Hematopoietic multipotent progenitor cell treated with erythropoietin and hydrocortisone succinate and interleukin-3 and kit ligand, for 8 days (in vitro differentiated cells): ENCODE measurements around the gene HS3ST4.

Source experiments
- DNase-seq: peaks from one replicate; pipeline ENCODE4 v3.0.0-alpha.2; 2015

The HS3ST4 gene

DNA sequence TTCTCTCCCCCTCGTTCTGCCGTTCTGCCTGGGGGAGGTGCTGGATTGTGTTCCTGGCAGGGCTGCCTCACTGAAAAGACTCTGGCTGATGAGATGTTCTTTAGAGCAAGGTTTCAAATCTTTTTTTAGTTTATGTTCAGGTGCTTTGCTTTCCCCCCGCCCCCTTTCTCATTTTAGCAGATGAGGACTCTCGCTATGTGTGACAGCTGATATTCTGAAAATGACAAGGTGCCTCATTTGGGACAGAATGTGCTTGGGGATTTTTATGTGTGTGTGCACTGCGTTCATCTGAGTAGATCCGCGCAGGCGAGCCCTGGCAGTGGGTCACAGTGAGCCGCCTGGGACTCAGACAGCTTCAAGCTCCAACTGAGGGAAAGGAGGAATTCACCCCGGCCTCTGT lies 205.9 kb downstream of the HS3ST4 start:
- no peak for DNase-seq

DNA sequence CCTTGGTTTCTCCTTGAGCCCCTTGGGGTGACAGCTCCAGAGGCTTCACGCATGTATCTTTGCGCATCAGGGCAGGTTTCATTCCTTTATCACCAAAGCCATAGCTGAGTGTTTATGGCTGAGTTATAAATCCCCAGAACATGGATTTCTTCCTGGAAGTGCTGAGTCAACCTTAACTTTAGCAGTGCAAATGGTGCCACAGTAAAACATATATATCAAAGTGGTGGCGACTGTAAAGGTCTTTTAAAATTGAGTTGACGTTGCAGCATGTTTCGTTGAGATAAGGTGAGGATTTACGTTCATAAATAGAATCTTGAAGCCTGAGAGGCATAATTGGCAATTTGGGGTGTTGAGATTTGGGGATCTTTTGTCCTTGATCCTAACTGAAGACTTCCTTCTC lies 214.1 kb downstream of the HS3ST4 start:
- DNase-seq, result no peak

DNA sequence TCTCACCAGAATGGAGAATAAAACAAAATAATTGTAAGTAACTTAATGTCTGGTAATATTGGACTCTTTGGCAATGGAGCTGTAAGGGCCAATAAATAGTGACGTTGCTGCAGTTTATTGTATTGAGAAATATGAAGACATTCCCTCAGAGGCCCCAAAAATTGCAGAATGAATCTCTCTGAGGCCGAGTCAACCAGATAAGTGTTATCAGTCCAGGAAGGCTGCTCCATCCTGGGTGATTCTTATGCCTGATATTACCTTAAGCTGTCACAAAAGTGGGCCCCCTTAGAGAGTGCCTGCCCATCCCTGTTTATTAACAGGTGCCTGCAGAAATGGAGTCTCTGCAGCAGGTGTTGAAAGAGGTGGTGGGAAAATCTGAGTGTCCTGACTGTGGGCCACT lies 219.2 kb downstream of the HS3ST4 start:
- DNase-seq, result no peak

DNA sequence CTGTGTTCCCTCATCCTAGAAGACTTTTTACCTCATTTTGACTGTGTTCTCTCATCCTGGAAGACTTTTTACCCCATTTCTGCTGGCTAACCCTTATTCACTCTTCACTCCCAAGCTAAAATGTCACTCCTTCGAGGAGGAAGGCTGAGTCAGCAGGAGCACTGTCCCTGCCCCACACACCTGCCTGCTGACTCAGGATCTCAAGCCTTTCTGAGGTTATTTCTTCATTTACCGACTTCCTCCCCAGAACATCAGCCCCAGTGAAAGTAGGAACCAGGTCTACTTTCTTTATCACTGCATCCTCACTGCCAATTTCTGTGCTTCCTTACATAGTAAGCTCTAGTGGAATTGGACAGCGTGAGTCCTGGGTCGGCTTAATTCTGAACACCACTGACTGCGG lies 220.6 kb downstream of the HS3ST4 start:
- no peak for DNase-seq

DNA sequence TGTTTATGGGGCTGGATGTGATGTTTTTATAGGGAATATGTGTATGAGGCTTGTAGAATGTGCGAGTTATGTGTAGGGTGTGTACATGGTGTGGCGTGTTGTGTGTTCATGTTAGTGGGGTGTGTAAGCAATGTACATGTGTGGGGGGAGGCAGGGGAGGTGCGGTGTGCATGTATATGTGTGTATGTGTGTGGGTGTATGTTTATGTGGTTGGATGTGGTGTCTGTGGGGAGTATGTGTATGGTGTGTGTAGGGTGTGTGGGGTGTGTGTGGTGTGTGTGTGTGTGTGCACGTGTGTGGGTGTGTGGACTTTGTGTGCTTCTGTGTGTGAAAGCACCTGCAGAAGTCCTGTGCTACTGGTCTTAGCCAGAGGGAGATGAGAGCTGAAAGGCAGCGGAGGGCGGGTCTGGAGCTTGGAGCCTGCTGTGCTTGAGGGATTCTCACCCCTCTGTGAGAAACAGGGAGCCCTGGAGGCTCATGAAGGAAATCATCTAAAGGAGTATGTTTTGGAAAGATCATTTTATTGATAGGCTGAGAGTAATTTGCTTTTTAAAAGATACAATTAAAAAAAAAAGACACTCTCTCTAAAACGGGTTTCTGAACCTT lies 222.7 kb downstream of the HS3ST4 start:
- no peak for DNase-seq

DNA sequence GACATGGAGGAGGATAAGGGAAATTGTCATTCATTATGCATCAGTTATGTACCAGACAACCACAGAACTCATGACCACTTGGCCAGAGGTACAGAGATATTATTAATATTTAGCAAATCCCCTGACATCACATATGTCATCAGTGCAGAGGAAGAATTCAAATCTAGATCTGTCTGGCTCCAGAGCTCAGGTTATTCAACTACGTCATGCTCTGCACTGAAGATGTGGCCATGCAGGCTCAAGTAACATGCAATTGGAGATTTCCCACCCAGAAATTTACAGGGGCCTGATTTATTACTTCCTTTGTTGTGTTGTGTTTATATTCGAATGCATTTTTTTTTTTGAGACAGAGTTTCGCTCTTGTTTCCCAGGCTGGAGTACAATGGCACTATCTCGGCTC lies 224.3 kb downstream of the HS3ST4 start:
- DNase-seq, result no peak

DNA sequence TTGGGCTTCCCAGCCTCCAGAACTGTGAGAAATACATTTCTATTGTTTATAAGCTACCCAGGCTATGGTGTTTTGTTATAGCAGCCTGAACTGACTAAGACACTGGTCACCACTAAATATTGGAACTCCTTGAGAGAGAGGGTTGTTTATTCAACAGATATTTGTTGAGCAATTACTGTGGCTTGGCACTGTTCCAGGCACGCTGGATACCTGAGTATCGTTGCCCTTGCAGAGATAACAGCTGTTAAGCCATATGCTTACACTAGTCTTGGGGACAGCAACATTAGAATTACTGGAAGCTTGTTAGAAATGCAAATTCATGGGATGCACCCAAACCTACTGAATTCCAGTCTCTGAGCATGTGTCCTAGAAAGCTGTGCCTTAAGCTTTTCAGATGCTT lies 230.7 kb downstream of the HS3ST4 start:
- no peak for DNase-seq

DNA sequence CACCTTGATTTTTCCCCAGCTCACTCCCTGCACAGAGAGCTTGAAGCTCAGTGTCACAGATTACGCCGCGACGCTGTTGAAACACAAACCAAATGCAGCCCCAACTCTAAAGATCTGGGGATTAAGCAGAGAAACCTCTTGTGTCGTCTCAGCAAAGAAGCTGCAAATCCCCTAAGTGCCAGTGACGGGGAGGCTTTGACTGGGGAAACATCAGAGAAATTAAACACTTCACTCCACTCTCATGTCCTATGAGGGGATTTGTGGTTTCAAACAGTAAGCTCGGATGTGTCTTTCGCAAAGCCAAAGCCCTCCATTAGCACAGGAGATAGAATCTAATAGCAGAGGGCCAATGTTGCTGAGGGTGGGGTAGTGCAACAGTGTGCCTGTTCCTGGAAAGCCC lies 233.7 kb downstream of the HS3ST4 start:
- no peak for DNase-seq

DNA sequence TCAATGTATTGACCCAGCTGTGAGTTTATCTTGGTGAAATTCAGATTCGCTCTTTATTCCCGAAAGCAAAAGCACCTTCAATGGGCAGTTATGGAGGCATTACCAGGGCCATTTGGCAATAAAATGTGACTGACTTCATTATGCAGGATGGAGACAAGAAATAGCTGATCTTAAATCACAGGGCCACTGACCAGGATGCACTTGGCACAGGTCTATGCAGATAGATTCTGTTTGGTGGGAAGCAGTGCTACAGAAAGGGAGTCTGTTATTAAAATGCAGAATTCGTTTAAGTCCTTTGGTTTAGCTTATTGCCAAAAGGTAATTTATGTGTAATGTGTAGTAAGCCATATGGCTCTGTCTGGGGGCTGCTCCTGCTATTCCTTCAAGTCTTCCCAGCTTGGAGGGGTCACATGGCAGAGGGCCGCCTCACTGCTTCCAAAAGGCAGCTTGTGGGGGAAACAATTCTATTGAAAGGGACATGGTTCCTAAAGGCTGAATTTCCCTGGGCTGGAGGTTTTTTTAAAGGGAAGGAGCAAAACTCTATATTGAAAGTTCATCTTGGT lies 239.8 kb downstream of the HS3ST4 start:
- DNase-seq, result no peak

DNA sequence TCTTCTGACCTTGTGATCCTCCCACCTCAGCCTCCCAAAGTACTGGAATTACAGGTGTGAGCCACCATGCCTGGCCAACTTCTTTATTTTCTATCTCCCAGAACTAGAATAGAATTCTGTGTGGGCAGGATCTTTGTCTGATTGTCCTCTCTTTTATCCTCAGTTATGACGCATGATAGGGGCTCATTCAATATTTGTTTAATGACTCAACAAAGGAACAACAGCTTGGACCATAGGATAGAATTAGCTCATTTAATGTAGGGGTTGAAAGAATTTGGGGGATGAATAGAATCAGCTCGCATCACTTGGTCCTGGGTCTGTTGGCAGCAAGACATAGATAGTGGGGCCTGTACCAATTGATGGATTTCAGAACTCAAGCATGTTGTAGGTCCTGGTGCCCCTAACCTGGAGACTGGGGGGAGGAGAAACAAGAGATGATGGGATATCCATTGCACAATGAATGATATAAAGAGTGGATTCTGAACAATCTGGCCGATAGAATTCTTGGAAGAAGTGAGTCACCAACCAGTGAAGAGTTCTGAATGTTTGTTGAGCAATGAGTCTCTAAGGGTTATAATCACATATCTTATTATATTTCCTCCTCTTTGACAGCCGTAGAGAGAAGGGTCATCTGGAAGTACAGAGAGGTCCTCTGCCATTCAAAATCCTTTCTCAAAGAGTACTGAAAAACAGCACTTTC lies 250.2 kb downstream of the HS3ST4 start:
- no peak for DNase-seq

DNA sequence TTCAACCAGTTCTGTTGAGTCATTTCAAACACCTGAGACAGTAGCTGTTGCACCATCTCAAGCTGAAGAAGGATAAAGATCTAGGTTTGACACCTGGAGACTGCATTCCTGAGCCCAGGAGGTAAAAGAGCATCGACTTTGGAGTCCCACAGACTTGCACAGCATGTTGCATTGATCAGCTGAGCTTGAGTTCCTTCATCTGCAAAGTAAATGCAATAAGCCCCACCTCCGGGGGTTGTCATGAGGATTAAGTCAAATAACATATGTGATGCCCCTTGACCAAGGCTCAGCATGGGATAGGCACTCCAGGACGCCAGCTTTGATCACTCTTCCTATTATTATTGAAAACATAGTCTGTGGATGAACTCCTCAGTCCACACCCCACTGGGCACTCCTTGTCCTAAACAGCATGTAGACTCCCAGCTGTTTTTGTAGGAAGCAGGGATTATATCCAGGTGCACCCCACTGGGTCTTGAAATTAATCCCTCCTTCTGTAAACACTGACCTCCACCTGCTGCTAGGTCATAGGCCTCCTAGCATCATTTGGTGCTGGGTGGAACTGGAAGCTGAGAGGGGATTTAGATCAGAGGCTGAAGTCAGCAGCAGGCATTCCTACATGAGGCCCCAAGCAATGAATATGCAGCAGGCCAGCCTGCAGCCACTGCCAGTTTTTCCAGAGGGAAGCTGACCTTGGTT lies 259.0 kb downstream of the HS3ST4 start:
- DNase-seq, result no peak

DNA sequence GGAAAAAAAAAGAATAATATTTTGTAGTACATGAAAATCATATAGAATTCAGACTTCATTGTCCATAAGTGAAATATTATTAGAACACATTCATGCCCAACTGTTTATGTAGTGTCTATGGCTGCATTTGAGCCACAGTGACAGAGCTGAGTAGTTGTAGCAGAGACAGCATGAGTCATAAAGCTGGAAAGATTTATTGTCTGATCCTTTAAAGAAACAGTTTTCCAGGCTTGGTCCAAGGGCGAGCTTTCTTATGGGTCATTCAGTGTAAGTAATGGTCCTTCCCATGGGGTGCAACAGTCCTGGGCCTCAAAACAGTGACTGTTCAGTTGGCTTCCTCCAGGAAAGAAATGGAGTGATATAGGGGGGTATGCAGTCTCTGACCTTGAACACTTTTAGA lies 260.2 kb downstream of the HS3ST4 start:
- DNase-seq, result no peak

DNA sequence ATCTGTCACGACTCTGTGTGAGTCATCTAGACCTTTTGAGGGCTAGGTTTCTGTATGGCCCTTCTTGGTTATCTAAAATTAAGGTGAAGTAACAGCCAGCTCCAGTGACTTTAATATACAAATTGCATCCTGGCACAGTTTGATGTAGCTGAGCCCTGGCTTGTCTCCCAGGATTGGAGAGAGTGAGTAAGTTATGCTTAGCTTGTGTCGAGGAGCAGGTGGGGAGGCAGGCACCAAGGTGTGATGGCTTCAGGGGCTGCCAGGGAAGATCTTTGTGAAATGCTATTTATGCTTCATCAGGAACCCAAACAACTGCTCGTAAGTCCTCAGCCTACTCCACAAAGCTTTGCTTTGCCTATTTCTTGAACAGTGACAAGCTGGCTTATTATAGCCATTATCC lies 261.2 kb downstream of the HS3ST4 start:
- DNase-seq, result no peak

DNA sequence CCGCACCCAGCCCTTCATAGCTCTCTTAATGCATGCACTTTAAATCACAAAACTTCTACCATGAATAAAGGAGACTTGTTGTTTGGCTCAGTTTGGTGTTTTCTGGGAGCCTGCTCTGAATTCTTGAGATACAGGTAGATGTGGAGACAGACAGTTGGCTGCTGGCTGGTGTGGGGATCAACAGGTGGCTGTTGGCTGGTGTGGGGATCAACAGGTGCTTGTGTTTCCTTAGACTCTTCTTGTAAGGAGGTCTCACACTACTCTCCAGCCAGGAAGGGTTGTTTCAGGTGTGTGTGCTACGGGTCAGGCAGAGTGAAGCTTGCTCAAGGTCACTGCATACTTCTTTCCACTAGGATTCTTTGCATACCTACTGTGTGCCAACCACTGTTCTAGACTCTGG lies 265.9 kb downstream of the HS3ST4 start:
- no peak for DNase-seq

DNA sequence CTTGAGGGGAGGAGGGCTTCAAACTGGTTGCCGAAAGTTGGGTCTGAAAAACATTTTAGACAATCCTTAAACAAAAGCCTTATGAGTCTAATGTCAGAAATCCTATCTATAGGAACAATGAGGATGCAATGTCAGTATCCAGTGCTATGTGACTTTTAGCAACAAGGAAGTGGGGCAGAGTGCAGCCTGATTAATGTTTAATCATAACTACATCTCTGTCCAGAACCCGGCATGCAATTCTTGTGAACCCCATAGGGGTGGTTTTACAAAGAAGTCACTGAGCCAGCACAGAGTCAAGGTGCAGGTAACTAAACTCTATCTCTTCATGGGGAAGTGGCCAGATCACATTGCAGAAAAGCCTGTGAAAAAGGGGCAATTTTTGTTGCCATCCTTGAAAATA lies 267.5 kb downstream of the HS3ST4 start:
- no peak for DNase-seq

DNA sequence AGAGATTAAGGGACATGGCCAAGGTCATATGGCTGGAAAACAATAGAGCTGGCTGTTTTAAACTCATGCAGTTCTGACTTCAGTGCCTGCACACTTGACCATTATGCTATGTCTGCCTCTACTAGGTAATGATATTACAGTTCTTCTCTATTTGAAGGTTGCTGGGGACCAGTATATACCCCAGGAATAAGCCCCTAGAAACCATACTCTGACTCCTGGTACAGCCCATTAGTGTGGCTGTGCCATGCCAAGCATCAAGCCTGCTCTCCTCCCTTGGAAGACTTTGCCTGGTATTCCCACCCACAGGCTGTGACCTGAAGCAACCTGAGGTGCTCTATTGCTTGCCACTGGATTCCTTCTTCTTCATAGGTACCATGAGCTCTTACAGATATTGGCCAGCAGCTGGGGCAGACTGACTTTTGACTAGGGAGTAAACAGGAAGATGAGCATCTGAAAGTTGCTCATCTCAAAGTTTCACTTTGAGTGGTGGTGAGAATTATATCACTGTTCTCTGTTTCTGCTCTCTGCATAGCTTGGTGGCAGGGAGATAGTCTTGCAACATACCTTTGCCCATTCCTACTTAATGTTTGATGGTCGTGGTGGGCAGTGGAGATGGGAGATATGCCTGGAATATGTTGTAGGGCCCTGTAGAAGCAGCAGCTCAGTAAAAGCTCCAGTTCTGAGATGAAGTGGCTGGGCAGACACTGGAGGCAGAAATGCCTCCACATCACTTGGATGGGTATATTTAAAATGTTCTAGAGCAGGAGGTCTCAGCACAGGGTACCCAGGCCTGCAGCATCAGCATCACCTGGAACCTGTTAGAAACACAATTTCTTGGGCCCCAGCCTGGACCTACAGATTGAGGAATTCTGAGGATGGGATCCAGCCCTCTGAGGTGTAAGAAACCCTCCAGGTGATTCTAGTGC lies 274.7 kb downstream of the HS3ST4 start:
- no peak for DNase-seq

DNA sequence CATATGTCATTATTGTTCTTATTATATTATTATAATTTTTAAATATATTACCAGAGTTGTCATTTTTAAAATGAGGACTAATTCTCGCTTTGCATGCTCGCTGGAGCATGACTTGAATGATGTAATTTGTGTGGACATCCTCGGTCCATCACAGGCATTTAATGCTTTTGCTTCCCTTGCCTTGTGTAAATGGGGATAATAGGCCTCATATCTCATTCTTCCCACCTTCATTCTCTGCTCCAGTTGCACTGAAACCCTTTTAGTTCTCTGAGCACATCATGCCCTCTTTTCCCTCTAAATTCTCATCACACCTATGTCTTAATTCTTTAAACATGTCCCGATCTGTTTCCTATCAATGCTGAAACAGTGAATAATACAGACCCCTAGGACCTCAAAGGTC lies 285.4 kb downstream of the HS3ST4 start:
- DNase-seq, result no peak

DNA sequence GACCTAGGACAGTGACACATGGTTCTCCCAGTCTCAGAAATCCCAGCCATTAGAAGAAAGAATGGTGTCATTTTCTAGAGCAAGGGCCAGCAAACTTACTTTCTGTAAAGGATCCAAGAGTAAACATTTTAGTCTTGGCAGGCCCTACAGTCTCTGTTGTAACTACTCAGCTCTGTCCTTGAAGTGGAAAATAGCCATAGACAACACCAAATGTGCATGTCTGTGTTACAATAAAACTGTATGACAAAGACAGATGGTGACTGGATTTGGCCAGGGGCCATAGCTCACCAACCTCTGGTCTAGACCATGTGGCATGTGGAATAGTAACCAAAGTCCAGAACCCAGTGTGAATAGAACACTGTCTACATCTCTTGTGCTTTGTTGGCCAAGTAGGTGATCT lies 286.5 kb downstream of the HS3ST4 start:
- no peak for DNase-seq

DNA sequence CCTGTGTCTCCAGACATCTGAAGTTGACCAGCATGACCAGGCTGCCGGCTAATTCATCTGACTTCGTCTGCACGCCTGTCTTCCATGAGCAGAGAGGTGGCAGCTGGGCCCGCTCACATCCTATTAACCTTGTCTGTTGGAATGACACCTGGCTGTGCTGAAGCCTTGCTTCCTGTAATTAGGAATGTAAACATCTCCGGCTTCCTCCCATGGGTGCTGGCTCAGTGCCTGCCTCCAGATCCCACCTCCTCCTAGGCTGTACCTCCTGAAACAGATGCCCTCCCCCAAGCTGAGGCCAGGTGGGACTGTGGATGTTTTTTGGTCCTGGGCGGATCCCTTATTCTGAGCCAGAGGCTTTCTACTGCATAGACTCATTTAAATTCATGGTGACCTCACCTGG lies 296.3 kb downstream of the HS3ST4 start:
- DNase-seq, result no peak

DNA sequence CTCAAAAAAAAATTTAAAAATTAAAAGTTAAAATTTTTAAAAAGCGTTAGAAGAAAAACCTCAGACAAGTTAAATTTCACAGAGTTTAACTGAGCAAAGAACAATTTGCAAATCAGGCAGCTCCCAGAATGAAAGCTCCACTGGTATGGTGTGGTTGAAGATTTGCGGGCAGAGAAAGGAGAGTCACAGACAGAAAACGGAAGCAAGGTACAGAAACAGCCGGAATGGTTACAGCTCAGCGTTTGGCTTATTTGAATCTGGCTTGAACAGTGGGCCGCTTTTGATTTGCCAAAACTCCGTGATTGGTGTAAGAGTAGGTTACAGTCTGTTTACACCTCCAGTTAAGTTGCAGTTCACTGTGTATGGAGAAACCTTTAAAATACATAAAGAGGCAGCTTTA lies 297.1 kb downstream of the HS3ST4 start:
- DNase-seq, result no peak

DNA sequence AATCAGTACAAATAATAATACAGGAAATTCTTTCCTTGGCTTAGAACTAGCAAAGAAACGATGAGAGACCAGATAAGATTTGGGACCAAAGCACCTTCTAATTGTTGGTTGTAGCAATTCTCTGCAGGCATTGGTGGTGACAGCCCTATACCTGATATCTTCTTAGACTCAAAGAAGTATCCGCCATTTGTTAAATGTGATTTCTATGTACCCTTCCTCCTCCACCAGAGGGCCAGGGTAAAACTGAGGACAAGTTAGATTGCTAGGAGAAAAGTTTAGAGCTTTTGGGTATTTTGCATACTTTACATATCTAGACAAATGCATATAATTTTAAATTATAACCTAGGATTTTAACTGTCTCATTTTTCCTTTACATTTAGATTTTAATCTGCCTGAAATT lies 304.3 kb downstream of the HS3ST4 start:
- DNase-seq, result no peak

DNA sequence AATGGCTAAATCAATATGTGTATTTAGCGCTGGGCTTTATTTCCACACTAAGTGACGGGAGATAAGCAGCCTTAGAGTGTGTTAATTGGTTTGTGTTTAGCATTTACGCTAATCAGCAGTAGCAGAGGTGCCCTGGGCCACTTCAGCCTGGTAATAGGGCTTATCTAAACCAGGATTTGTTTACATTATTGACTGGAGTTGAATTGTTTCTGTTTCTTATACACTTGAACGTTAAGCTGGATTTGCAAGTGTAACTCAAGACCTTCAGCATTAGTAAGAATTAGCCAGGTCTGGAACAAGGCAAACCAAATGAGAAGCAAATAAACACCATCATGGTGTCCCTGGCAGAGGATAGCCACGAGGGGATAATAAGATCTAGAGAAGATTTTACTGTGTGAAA lies 313.6 kb downstream of the HS3ST4 start:
- DNase-seq, result no peak

DNA sequence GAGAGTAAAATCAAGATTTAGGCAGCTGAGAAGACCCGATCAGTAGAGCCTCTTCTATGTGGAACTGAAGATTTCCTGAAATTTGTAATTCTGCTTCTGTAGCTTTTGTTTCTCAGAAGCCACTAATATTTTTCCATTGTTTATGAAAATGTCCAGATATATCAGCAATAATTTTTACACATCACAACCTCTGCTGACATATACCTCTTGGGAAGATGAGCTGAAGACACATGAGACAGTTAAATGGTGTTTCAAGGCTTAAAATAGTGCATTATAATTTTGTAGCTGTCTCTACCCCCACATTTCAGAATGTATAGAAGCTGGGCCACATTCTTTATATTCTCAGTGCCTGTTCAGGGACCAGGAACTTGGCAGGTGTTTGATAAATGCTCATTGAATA lies 320.6 kb downstream of the HS3ST4 start:
- no peak for DNase-seq
